NCI-H774 (cell line): ENCODE results near the gene CAND2.
"Not testable (repeated sequence)": the region's sequence is repeated elsewhere in the genome, so short reads cannot be mapped to it uniquely, and the experiment has no call there.

Source experiments
- DNase-seq: peaks from one replicate; lab custom pipeline; 2025; lab: John Stamatoyannopoulos, UW

The CAND2 gene

GRCh38 chr3:12831301-12831866 is 34.9 kb downstream of the CAND2 start:
- peak; percentile 66 for DNase-seq

DNA sequence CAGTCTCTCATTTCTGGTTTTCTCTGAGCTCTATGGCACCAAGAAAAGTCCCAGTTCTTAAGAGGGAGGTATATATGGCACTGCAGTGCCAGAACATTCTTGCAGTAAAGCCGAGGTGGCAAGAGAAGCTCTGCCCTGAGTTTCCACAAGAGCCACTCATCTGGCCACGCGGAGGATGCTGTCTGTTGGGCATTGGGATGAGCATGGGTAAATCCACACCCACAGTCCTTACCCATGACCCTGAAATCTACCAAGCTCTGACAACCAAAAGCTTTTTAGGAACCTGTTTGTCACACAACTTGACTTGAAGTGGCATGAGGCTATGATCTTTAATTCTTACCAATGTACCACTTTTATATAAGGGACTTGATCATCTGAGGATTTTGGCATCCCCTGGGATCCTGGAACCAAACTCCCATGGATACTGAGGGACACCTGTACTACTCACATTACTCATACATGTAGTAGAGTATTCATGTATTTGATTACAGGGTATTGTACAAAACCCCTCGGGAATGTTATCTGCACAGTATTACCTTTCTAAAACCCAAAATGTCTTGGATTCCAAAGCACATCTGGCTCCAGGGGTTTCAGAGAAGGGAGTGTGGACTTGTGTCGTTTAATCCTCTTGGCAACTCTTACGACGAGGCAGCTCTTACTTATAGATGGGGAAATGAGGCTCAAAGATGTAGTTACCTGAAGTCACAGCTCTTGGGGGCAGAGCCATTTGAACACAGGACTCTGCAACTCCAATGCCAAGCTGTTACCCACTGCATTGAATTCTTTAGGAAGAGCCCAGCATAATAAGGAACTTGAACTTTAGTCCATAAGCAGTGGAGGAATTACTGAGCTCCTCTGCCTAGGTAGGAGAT is 36.1 kb downstream of the CAND2 start:
- DNase-seq = no peak

DNA sequence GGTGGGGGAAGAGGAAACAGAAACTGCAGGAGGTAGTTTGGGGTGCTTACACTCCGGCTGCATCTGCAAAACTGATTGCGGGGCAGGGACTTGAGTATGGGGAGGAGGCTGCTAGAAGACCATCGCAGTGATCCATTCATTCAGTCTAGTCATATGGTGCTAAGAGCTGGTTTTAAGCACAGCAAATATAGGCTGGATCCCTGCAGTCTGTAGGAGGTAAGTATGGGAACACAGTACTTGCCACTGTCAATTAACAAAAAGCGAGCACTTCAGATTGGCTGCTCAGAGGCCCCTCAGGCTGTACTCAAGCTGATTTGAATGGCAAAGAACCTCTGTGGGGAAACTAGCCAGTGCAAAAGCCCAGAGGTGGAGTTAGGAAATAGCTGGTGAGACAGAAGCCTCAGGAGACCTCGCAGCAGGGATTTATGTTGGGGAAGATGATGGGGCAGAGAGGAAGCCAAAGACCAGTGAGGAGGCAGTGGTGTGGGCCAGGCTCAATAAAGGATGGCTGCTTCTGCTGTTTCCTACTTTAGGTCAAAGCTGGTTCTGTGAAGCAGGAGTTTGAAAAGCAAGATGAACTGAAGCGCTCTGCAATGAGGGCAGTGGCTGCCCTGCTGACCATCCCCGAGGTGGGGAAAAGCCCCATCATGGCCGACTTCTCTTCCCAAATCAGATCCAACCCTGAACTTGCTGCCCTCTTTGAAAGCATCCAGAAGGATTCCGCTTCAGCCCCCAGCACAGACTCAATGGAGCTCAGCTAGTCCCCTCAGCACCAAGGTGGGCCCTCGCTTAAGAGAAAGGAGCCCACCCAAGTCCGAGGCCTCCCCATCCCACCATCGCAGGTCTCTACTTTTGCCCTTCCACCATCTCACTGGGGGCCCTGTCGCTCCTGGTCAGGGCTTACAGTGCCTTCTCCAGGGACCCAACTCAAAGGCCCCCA is 37.0 kb downstream of the CAND2 start:
- no peak for DNase-seq

- DNase-seq = no peak
Observed at GRCh38 chr3:12835052-12835665, 38.7 kb downstream of the CAND2 start.

- no peak for DNase-seq
Observed at GRCh38 chr3:12837295-12837986, 41.0 kb downstream of the CAND2 start.

- DNase-seq = no peak
Observed at GRCh38 chr3:12838179-12838965, 41.9 kb downstream of the CAND2 start.

DNA sequence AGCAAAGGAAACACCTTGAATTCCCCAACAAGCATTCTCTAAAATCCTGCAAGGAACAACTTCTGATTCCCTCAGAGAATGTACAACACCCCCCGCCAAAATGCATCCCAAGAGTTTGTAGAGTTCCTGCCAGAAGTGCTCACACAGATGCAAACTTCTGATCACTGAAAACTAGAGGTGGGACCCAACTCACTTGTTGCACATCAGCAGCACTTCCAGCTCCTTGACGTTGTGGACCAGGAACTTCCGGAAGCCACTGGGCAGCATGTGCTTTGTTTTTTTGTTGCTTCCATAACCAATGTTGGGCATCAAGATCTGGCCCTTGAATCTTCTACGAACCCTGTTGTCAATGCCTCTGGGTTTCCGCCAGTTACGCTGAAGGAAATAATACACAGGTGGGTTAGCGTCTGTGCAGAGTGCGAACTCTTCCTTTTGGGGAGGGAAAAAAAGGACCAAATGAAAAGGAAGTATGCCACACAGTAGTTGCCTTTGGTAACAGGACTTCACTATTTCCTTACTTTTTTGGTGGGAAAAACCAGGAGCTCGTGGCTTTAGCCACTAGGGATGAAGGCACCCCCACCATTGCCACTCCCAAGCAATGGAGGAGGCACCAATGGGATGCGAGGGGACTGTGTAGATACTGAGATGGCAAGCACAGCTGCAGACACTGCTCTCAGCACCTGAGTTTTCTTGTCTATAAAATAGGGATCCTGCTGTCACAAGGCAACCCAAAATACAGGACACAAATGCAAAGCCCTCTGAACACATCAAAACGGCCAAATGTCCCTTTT is 42.9 kb downstream of the CAND2 start:
- no peak for DNase-seq

- not testable (repeated sequence) for DNase-seq
Observed at GRCh38 chr3:12840148-12840547, 43.7 kb downstream of the CAND2 start.

DNA sequence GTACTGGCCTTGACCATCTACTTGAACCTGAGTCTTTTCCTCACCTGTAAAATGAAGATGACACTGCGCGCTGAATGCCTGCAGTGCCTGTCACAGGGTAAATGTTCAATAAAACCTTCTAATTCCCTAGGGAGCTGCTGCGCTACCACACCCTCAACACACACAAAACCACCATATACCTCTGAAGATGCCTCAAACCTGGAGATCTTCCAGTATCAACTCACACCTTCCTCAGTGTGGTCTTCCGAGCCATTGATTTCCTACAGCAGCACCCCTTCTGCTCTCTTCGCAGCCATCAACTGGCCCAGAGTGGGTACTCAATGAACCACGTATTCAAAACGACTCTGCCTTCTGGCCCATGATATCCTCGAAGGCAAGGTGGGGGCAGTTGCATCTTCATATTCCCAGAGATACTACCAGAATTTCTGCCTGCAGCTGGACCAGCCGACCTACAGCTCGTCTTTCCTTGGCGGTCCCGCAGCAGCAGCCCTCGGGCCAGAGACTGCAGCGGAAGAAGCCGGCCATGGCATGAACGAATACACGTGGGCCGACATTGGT is 44.2 kb downstream of the CAND2 start:
- DNase-seq = no peak

DNA sequence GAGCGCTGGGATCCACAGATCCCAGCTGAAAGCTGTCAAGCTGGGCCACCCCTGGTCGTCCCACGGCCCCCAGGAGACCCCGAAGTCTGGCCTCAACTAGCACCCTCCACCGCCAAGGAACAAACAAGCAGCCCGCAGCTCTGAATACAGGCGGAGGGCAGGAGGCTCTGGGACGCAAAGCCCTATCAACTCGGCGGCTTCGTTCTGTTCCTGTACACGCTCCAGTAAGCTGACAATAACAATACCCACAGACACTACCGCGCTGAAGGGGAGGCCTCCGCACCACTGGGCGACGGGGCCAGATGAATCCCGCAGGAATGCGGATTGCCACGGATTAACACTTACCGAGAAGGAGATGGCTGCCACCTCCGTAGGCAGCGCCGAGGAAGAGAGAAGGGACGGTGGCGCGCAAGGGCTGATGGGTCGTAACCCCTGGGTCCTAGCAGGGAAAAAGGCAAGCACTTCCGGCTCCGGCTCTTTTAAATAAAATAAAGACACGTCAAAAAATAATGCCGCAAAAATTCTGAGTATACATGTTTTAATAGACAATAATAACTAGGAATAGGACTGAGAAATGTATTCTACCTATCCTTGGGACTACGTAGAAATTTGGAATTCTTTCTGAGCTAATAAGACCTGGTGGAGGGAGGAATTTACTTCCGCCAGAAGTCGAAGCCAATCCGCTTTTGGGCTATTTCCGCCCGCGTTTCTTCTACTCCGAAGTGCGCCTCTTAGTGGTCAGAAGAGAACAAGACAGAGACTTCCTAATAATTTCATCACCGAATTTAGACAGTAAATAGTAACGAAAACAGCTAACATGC is 44.9 kb downstream of the CAND2 start, which contains the start of gene RPL32:
RPL32 (minus strand) TSS at position 417 of the 821 bp plus-strand sequence. CDS start 1,328 bp downstream, outside the sequence.
- peak; percentile 91 for DNase-seq

- DNase-seq = no peak
Observed at GRCh38 chr3:12841970-12842328, 45.5 kb downstream of the CAND2 start.

DNA sequence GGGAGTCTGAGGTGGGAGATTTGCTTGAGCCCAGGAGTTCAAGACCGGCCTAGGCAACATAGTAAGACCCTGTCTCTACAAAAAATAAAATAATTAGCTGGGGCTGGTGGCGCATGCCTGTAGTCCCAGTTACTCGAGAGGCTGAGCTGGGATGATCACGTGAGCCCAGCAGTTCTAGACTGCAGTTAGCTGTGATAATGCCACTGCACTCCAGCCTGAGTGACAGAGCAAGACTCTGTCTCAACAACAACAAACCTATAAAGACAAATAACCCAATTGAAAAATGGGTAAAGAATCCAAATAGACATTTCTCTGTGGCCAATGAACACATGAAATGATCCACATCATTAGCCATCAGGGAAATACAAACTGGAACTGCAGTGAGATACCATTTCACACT is 46.0 kb downstream of the CAND2 start:
- no peak for DNase-seq

DNA sequence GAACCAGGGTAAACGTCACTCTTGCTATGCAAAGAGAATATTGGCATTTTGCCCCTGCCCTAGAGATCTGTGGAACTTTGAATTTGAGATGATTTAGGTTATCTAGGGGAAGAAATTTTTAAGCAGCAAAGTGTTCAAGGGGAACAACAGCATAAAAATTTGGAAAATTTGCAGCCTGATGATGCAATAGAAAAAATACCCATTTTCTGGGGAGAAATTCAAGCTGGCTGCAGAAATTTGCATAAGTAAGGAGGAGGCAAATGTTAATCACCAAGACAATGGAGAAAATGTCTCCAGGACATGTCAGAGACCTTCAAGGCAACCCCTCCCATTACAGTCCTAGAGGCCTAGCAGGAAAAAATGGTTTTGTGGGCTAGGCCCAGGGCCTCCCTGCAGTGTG is 49.3 kb downstream of the CAND2 start:
- DNase-seq = no peak

GRCh38 chr3:12852201-12852600 is 55.7 kb downstream of the CAND2 start:
- DNase-seq = no peak

DNA sequence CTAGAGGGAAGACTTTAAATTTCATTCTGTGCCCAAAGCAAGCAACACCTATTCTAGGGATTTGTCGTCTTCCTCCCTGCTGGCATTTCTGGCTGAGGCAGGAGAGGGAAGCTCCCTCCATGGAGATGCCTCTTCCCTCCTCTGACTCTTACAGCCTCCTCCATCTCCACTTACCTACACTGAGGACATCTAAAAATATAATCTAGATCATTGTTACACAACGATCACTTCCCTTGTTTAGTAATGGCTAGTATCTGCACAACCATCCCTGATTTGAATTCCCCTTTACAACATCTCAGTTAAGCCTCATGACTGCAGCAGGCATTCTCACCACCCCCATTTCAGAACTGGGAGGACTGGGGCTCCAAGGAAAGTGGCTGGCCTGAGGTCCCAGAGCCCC is 57.4 kb downstream of the CAND2 start:
- DNase-seq = not testable (repeated sequence)

DNA sequence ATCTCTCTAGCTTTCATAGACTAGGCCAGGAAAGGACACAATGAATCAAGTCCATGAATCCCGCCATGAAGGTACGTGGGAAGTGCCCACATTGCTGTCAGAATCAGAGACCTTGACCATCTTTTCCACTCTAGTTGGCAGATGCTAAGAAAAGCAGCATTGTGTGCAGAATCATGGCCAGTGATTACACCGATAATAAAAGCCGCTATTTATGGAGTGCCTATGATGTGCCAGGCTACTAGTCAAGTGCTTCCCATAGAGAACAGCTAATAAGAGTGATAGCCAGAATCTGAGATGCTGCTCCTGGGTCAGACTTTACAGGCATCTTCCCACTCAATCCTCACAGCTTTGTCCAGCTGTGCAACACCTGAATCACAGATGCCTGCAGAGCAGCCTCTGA is 58.1 kb downstream of the CAND2 start:
- no peak for DNase-seq

DNA sequence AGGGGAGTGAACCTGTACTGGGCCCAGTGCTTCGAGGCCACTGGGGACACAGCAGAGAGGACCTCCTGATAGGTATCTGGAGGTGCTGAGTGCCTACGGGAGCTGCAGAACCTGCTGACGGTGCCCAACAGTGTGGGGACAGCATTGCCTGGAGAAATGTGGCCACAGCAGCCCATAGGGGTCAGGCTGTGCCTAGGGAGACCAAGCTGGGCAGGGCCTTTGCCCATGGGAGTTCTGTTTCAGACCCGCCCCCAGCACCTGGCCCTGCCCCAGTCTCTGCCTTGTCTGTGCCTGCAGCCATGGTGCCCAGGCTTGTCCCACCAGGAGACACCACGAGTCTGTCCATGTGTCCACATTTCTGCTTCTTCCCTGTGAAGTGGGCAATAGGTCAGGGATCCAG is 60.1 kb downstream of the CAND2 start:
- no peak for DNase-seq

DNA sequence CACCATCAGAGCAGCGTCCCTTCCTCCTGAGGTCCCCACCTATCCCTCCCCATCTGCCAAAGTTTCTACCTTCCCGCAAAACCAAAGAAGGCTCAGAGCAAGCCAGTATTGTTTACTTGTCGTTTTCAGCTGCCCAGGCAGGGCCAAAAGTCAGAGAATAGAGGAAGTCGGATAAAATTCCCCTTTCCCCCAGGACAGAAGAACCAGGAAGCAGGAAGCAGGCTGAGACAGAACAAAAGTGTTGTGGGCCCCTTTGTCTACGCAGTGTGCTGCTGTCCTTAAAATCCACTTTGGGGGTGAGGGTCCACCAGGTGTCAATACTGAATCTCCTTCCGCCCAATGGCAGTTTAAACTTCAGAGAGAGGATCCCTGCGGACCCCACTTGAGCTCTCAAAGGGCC is 63.4 kb downstream of the CAND2 start:
- no peak for DNase-seq

DNA sequence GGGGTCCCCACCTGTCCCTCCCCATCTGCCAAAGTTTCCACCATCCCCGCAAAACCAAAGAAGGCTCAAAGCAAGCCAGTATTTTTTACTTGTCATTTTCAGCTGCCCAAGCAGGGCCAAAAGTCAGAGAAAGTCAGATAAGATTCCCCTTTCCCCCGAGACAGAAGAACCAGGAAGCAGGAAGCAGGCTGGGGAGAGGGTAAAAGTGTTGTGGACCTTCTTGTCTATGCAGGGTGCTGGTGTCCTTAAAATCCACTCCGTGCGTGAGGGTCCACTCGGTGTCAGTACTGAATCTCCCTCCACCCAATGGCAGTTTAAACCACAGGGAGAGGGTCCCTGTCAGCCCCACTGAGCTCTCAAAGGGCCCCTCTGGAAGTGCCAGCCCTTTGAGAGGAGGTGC is 65.1 kb downstream of the CAND2 start:
- DNase-seq = no peak
